Kidney capillary endothelial cell (primary cell): ENCODE measurements around the gene APCDD1.
"Not testable (repeated sequence)": the region's sequence is repeated elsewhere in the genome, so short reads cannot be mapped to it uniquely, and the experiment has no call there.

Source experiments
- DNase-seq: peaks from one replicate; pipeline ENCODE4 v3.0.0-alpha.2; 2018; ENCODE audit warnings: low spot score

Gene APCDD1

GRCh38 chr18:10526561-10526949 is 72.1 kb downstream of the APCDD1 start:
- no peak for DNase-seq

GRCh38 chr18:10528439-10528838 is 74.0 kb downstream of the APCDD1 start:
- DNase-seq: no peak

- DNase-seq: no peak
Measured at GRCh38 chr18:10530002-10530401, 75.6 kb downstream of the APCDD1 start.

GRCh38 chr18:10530852-10531251 is 76.4 kb downstream of the APCDD1 start:
- DNase-seq: no peak

GRCh38 chr18:10533111-10533510 is 78.7 kb downstream of the APCDD1 start:
- no peak for DNase-seq

GRCh38 chr18:10536280-10536679 is 81.8 kb downstream of the APCDD1 start:
- DNase-seq: no peak

- no peak for DNase-seq
Measured at GRCh38 chr18:10537765-10538164, 83.3 kb downstream of the APCDD1 start.

- DNase-seq: not testable (repeated sequence)
Measured at GRCh38 chr18:10539124-10539523, 84.7 kb downstream of the APCDD1 start.
